MM.1S (cell line): ENCODE data around the gene GHRH.

ENCODE experiments used
- CTCF ChIP-seq: fragments of 300-600 bp; sonication (generic); IDR thresholded peaks from 2 replicates; pipeline ENCODE4 v1.5.1; 2016; ENCODE audit warnings: antibody characterized with exemption, low read length, mixed read lengths
- EZH2 ChIP-seq: fragments of 300-600 bp; sonication (generic); optimal IDR thresholded peaks from 2 replicates; pipeline ENCODE3; 2017; ENCODE audit warnings: low read depth, mild to moderate bottlenecking, antibody characterized with exemption, low read length, mixed read lengths

GRCh38 chr20:37291724-37292126, 30.1 kb upstream of the GHRH start:
- TF ChIP-seq CTCF: no peak
- no peak for TF ChIP-seq EZH2
